ENCODE results near the gene WDR53.
"Not testable (repeated sequence)": the region's sequence is repeated elsewhere in the genome, so short reads cannot be mapped to it uniquely, and the experiment has no call there.

Gene WDR53

GRCh38 chr3:196558476-196558875, 9.9 kb downstream of the WDR53 start:
- TF ChIP-seq CTCF (IDR thresholded peaks at IDR 0.05; ENCODE audit: low read depth, low read length, missing control alignments): no peak
- H3K4me3 ChIP-seq (ENCODE audit: low read depth, low read length): no peak overlapping the region
- no peak for DNase-seq (ENCODE audit: low read depth)

DNA sequence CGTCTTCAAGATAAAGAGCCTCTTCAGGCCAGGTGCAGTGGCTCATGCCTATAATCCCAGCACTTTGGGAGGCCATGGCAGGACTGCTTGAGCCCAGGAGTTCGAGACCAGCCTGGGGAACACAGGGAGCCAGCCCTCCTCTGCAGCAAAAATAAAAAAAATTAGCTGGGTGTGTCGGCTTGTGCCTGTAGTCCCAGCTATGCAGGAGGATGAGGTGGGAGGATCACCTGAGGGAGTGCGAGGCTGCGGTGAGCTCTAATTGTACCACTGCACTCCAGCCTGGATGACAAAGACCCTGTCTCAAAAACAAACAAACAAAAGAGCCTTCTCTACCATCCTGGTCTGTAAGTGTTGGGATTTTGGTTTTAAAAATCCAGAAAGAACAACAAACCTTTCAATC, 11.1 kb downstream of the WDR53 start:
- no peak overlapping the region for H3K4me3 ChIP-seq (ENCODE audit: low read depth, low read length)
- no peak for DNase-seq (ENCODE audit: low read depth)
- TF ChIP-seq CTCF (IDR thresholded peaks at IDR 0.05; ENCODE audit: low read depth, low read length, missing control alignments): no peak

- no peak overlapping the region for H3K4me3 ChIP-seq (ENCODE audit: low read depth, low read length)
- no peak for TF ChIP-seq CTCF (IDR thresholded peaks at IDR 0.05; ENCODE audit: low read depth, low read length, missing control alignments)
- DNase-seq (ENCODE audit: low read depth): no peak
These were observed 13.1 kb downstream of the WDR53 start for GRCh38 chr3:196555295-196555694.

GRCh38 chr3:196554205-196554604, 14.1 kb downstream of the WDR53 start:
- no peak overlapping the region for H3K4me3 ChIP-seq (ENCODE audit: low read depth, low read length)
- TF ChIP-seq CTCF (IDR thresholded peaks at IDR 0.05; ENCODE audit: low read depth, low read length, missing control alignments): no peak

DNA sequence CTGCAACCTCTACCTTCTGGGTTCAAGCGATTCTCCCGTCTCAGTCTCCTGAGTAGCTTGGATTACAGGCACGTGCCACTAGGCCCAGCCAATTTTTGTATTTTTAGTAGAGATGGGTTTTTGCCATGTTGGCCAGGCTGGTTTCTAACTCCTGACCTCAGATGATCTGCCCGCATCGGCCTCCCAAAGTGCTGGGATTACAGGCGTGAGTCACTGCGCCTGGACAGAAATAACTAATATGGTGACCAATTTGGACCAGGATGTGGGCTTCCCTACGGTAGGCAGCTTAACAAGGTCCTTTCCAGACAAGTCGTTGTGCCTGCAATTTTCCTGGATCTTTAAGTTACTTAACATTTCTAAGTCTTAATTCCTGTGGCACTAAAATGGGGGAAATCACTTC, 14.8 kb downstream of the WDR53 start:
- H3K4me3 ChIP-seq (ENCODE audit: low read depth, low read length): no peak overlapping the region
- TF ChIP-seq CTCF (IDR thresholded peaks at IDR 0.05; ENCODE audit: low read depth, low read length, missing control alignments): no peak
- DNase-seq (ENCODE audit: low read depth): no peak

More at GRCh38 chr3:196554205-196554604, 14.1 kb downstream of the WDR53 start:
- DNase-seq (ENCODE audit: low read depth): no peak

DNA sequence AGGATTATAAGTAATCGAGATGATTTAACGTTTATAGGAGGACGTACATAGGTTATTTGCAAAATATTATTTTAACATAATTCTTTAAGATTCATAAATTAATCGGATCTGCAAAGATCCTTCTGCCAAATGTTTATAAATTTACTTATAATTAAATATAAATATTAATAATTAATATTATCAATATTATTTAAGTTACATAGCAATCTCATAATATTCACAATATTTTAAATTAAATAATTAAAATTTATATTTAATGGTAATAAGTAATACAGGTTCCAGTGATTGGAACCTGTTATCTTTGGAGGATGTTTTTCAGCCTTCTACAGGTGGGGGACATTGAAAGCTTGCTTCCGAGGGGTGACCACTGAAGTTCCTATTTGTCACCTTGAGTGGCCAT, 16.1 kb downstream of the WDR53 start:
- DNase-seq (ENCODE audit: low read depth): no peak
- TF ChIP-seq CTCF (IDR thresholded peaks at IDR 0.05; ENCODE audit: low read depth, low read length, missing control alignments): no peak
- H3K4me3 ChIP-seq (ENCODE audit: low read depth, low read length): no peak overlapping the region

GRCh38 chr3:196550172-196550571, 18.2 kb downstream of the WDR53 start:
- not testable (repeated sequence) for DNase-seq (ENCODE audit: low read depth); H3K4me3 ChIP-seq (ENCODE audit: low read depth, low read length)

GRCh38 chr3:196549312-196549711, 19.0 kb downstream of the WDR53 start:
- DNase-seq (ENCODE audit: low read depth); H3K4me3 ChIP-seq (ENCODE audit: low read depth, low read length): not testable (repeated sequence)

Data from GM12864 (cell line).